ENCODE data around the gene DSE. TPM values are rescaled to one million over a fixed set of nuclear protein-coding genes. Genes with fewer than 3 reads are reported as not detected.

The DSE gene
- total RNA-seq, 1 experiment from 2014 or later, result 86.5 TPM

- intact Hi-C loops (cut with micrococcal nuclease), result no loop called here
- no peak for DNase-seq (ENCODE audit: unreplicated experiment)
- Mint-ChIP-seq H3K4me1 (ENCODE audit: insufficient read depth, unreplicated experiment) (peaks cover 52% of the 10 kb centered on the region), H3K27ac (ENCODE audit: low read depth, unreplicated experiment) (peak overlapping the region; percentile 89), H3K9me3 (ENCODE audit: unreplicated experiment) (no peaks in the 10 kb centered on the region), H3K4me3 (ENCODE audit: unreplicated experiment) (no peak overlapping the region), H3K36me3 (ENCODE audit: insufficient read depth, unreplicated experiment) (no peaks in the 10 kb centered on the region), H3K27me3 (ENCODE audit: insufficient read depth, unreplicated experiment) (no peaks in the 10 kb centered on the region)
- no TSS peak for BruUV-seq (replicated peaks)
- ChIA-PET POLR2A (interaction anchor here (0.8 to 5.4 kb wide), 12 partner anchors 8 to 110 kb away, joined by 3 to 117 read pairs (median 6); partner anchors contain the start of genes DSE and TSPYL1), CTCF (interaction anchor here (0.7 to 1.3 kb wide), 6 partner anchors 10 to 184 kb away, joined by 3 to 7 read pairs (median 4); no protein-coding TSS in a partner anchor)
- no peak for TF ChIP-seq CTCF (IDR thresholded peaks at IDR 0.05; ENCODE audit: unreplicated experiment)
Observed at GRCh38 chr6:116388924-116389323, 18.2 kb downstream of the DSE start.

- intact Hi-C loops (cut with micrococcal nuclease), result no loop called here
- peak overlapping the region; percentile 89 for H3K27ac Mint-ChIP-seq (ENCODE audit: low read depth, unreplicated experiment)
- TF ChIP-seq CTCF (IDR thresholded peaks at IDR 0.05; ENCODE audit: unreplicated experiment), result no peak
- POLR2A ChIA-PET, result interaction anchor here (0.8 to 5.4 kb wide), 11 partner anchors 9 to 110 kb away, joined by 3 to 117 read pairs (median 5); partner anchors contain the start of genes DSE and TSPYL1
- CTCF ChIA-PET, result interaction anchor here (0.7 to 1.3 kb wide), 7 partner anchors 9 to 258 kb away, joined by 3 to 7 read pairs (median 3); no protein-coding TSS in a partner anchor
- no peaks in the 10 kb centered on the region for H3K9me3 Mint-ChIP-seq (ENCODE audit: unreplicated experiment)
- no peaks in the 10 kb centered on the region for H3K36me3 Mint-ChIP-seq (ENCODE audit: insufficient read depth, unreplicated experiment)
- BruUV-seq (replicated peaks), result no TSS peak
- no peak for DNase-seq (ENCODE audit: unreplicated experiment)
- peaks cover 53% of the 10 kb centered on the region for H3K4me1 Mint-ChIP-seq (ENCODE audit: insufficient read depth, unreplicated experiment)
- H3K4me3 Mint-ChIP-seq (ENCODE audit: unreplicated experiment), result no peak overlapping the region
- H3K27me3 Mint-ChIP-seq (ENCODE audit: insufficient read depth, unreplicated experiment), result no peaks in the 10 kb centered on the region
Observed at GRCh38 chr6:116389357-116389756, 18.6 kb downstream of the DSE start.

GRCh38 chr6:116390581-116390980 is 19.8 kb downstream of the DSE start:
- H3K27ac Mint-ChIP-seq (ENCODE audit: low read depth, unreplicated experiment), result no peak overlapping the region

More at GRCh38 chr6:116390581-116390980, 19.8 kb downstream of the DSE start:
- DNase-seq (ENCODE audit: unreplicated experiment), result no peak
- H3K27me3 Mint-ChIP-seq (ENCODE audit: insufficient read depth, unreplicated experiment), result no peaks in the 10 kb centered on the region
- no peaks in the 10 kb centered on the region for H3K36me3 Mint-ChIP-seq (ENCODE audit: insufficient read depth, unreplicated experiment)
- no TSS peak for BruUV-seq (replicated peaks)
- H3K9me3 Mint-ChIP-seq (ENCODE audit: unreplicated experiment), result no peaks in the 10 kb centered on the region
- H3K4me1 Mint-ChIP-seq (ENCODE audit: insufficient read depth, unreplicated experiment), result peaks cover 42% of the 10 kb centered on the region
- ChIA-PET POLR2A (interaction anchor here (1.2 to 5.4 kb wide), 3 partner anchors 14 to 112 kb away, joined by 3 to 117 read pairs (median 44); partner anchors contain the start of genes DSE and TSPYL1), CTCF (interaction anchor here (0.6 to 1.0 kb wide), 5 partner anchors 20 to 1969 kb away, joined by 3 to 4 read pairs (median 3); partner anchors contain the start of gene DSE)
- no peak overlapping the region for H3K4me3 Mint-ChIP-seq (ENCODE audit: unreplicated experiment)
- TF ChIP-seq CTCF (IDR thresholded peaks at IDR 0.05; ENCODE audit: unreplicated experiment), result no peak
- intact Hi-C loops (cut with micrococcal nuclease), result no loop called here

Measured in MCF 10A (cell line).